ENCODE data around the gene ABCB6. TPM values are rescaled to one million over a fixed set of nuclear protein-coding genes. Genes with fewer than 3 reads are reported as not detected.

ABCB6 gene
- total RNA-seq, 1 experiment from 2014 or later, result 25.9 TPM

Other genes with a start within 250 kb of the ABCB6 start
- gene FEV, start 233.8 kb downstream of the ABCB6 start, total RNA-seq (2022; extraction: Qiagen RNA extraction), result not detected in 5 replicates
- not detected in 5 replicates for gene CRYBA2, start 225.5 kb downstream of the ABCB6 start, total RNA-seq (2022; extraction: Qiagen RNA extraction)
- gene CFAP65, start 177.4 kb downstream of the ABCB6 start, total RNA-seq (2022; extraction: Qiagen RNA extraction), result 0.07 to 0.29 TPM (median 0.20 TPM) in 5 replicates
- 0.41 to 0.82 TPM (median 0.59 TPM) in 5 replicates for gene IHH, start 158.0 kb downstream of the ABCB6 start, total RNA-seq (2022; extraction: Qiagen RNA extraction)
- 15.3 to 21.1 TPM (median 16.6 TPM) in 5 replicates for gene NHEJ1, start 58.1 kb downstream of the ABCB6 start, total RNA-seq (2022; extraction: Qiagen RNA extraction)
- 0.29 to 0.82 TPM (median 0.65 TPM) in 5 replicates for gene SLC23A3, start 48.9 kb downstream of the ABCB6 start, total RNA-seq (2022; extraction: Qiagen RNA extraction)
- 42.9 to 47.2 TPM (median 45.1 TPM) in 5 replicates for gene CNPPD1, start 42.0 kb downstream of the ABCB6 start, total RNA-seq (2022; extraction: Qiagen RNA extraction)
- 69.9 to 85.9 TPM (median 81.8 TPM) in 5 replicates for gene RETREG2, start 40.7 kb downstream of the ABCB6 start, total RNA-seq (2022; extraction: Qiagen RNA extraction)
- gene ZFAND2B, start 12.2 kb downstream of the ABCB6 start, total RNA-seq (2022; extraction: Qiagen RNA extraction), result 17.3 to 21.3 TPM (median 20.1 TPM) in 5 replicates
- gene ATG9A, start 10.7 kb upstream of the ABCB6 start, total RNA-seq (2022; extraction: Qiagen RNA extraction), result 37.7 to 55.7 TPM (median 44.1 TPM) in 5 replicates
- gene ANKZF1, start 10.8 kb upstream of the ABCB6 start, total RNA-seq (2022; extraction: Qiagen RNA extraction), result 12.0 to 17.8 TPM (median 16.4 TPM) in 5 replicates
- gene GLB1L, start 26.5 kb upstream of the ABCB6 start, total RNA-seq (2022; extraction: Qiagen RNA extraction), result 6.2 to 7.6 TPM (median 6.9 TPM) in 5 replicates
- 28.8 to 33.9 TPM (median 29.3 TPM) in 5 replicates for gene STK16, start 26.5 kb upstream of the ABCB6 start, total RNA-seq (2022; extraction: Qiagen RNA extraction)
- gene TUBA4B, start 34.3 kb upstream of the ABCB6 start, total RNA-seq (2022; extraction: Qiagen RNA extraction), result 0.15 to 0.33 TPM (median 0.20 TPM) in 5 replicates
- gene TUBA4A, start 35.0 kb upstream of the ABCB6 start, total RNA-seq (2022; extraction: Qiagen RNA extraction), result 251 to 336 TPM (median 266 TPM) in 5 replicates
- 34.1 to 40.5 TPM (median 37.7 TPM) in 5 replicates for gene DNAJB2, start 60.4 kb upstream of the ABCB6 start, total RNA-seq (2022; extraction: Qiagen RNA extraction)
- gene PTPRN, start 90.4 kb upstream of the ABCB6 start, total RNA-seq (2022; extraction: Qiagen RNA extraction), result 1.0 to 1.5 TPM (median 1.2 TPM) in 5 replicates
- not detected in 5 replicates for gene RESP18, start 113.8 kb upstream of the ABCB6 start, total RNA-seq (2022; extraction: Qiagen RNA extraction)
- 58.3 to 67.2 TPM (median 62.6 TPM) in 5 replicates for gene DNPEP, start 169.0 kb upstream of the ABCB6 start, total RNA-seq (2022; extraction: Qiagen RNA extraction)
- gene DES, start 199.4 kb upstream of the ABCB6 start, total RNA-seq (2022; extraction: Qiagen RNA extraction), result 0.23 to 0.93 TPM (median 0.51 TPM) in 5 replicates
- gene SPEG, start 215.9 kb upstream of the ABCB6 start, total RNA-seq (2022; extraction: Qiagen RNA extraction), result 6.5 to 10.3 TPM (median 8.3 TPM) in 5 replicates

Measured in A549 treated with Hydrocortisone at 1 μM for 4 hours (cell line).